K562 (cell line): ENCODE results near the gene KCNQ4. TPM values are rescaled to one million over a fixed set of nuclear protein-coding genes. Genes with fewer than 3 reads are reported as not detected.
A peak's percentile ranks its signal among the peaks of the same experiment; 100 is the strongest.

Experiments
- BCL6 ChIP-seq: fragments of 250-450 bp; sonication (Bioruptor Pico); IDR thresholded peaks from 2 replicates; pipeline ENCODE4 v1.4.0; 2020
- CHD2 ChIP-seq: IDR thresholded peaks from 2 replicates; pipeline ENCODE4 v1.6.1; 2011; ENCODE audit warnings: low read depth, low read length
- DPF2 ChIP-seq: fragments of 450-650 bp; IDR thresholded peaks from 2 replicates; pipeline ENCODE4 v1.6.1; 2016
- FOXA3 ChIP-seq, 2 experiments: fragments of 450-650 bp in 1 of 2; sonication (generic) in 1 of 2; formaldehyde crosslinking; IDR thresholded peaks in 1 of 2; conservative IDR thresholded peaks in 1 of 2; 2 replicates each; pipeline versions ENCODE4 v1.4.0 to v1.8.0; 2020 to 2022; ENCODE audit warnings: mild to moderate bottlenecking in 2 of 2, missing genetic modification reagents in 1 of 2
- HNRNPH1 ChIP-seq: fragments of 200-400 bp; formaldehyde crosslinking; optimal IDR thresholded peaks from 2 replicates; pipeline ENCODE3; 2017; ENCODE audit warnings: low read depth, mild to moderate bottlenecking, low read length, moderate library complexity
- LEF1 ChIP-seq: fragments of 450-650 bp; IDR thresholded peaks from 2 replicates; pipeline ENCODE4 v1.6.1; 2016; ENCODE audit warnings: mild to moderate bottlenecking
- NR1H2 ChIP-seq: sonication (generic); formaldehyde crosslinking; IDR thresholded peaks from 2 replicates; pipeline ENCODE4 v1.4.0; 2020; ENCODE audit warnings: mild to moderate bottlenecking, missing genetic modification reagents
- POLR3G ChIP-seq: IDR thresholded peaks from 2 replicates; pipeline ENCODE4 v1.6.1; 2011; ENCODE audit not compliant: insufficient read length, insufficient replicate concordance; ENCODE audit errors: extremely low read depth
- TAF9B ChIP-seq: fragments of 450-650 bp; IDR thresholded peaks from 2 replicates; pipeline ENCODE4 v1.6.1; 2018; ENCODE audit warnings: mild to moderate bottlenecking; ENCODE audit not compliant: partially characterized antibody
- WHSC1 ChIP-seq: IDR thresholded peaks from one replicate; pipeline ENCODE4 v1.6.1; 2012; ENCODE audit warnings: low read length, control low read depth, inconsistent platforms
- ZFP1 ChIP-seq: fragments of 450-650 bp; formaldehyde crosslinking; IDR thresholded peaks from 2 replicates; pipeline ENCODE4 v1.4.0; 2020; ENCODE audit warnings: mild to moderate bottlenecking, mixed read lengths
- ZNF212 ChIP-seq: fragments of 450-650 bp; formaldehyde crosslinking; IDR thresholded peaks from 2 replicates; pipeline ENCODE4 v1.4.0; 2020; ENCODE audit warnings: mild to moderate bottlenecking
- ZNF232 ChIP-seq: sonication (generic); formaldehyde crosslinking; IDR thresholded peaks from 2 replicates; pipeline ENCODE4 v1.8.0; 2022; ENCODE audit warnings: mild to moderate bottlenecking, missing genetic modification reagents
- ZNF384 ChIP-seq: IDR thresholded peaks from 2 replicates; pipeline ENCODE4 v1.6.1; 2012; ENCODE audit warnings: low read depth, low read length, improper control_type of control experiment
- ZNF41 ChIP-seq: fragments of 250-450 bp; sonication (Bioruptor Pico); conservative IDR thresholded peaks from 2 replicates; pipeline ENCODE4 v1.4.0; 2020; ENCODE audit warnings: mild to moderate bottlenecking
- ZZZ3 ChIP-seq: fragments of 450-650 bp; IDR thresholded peaks from 2 replicates; pipeline ENCODE4 v1.6.1; 2016; ENCODE audit warnings: antibody characterized with exemption, mild to moderate bottlenecking, moderate library complexity
- polyA plus RNA-seq, 8 experiments: library from polyadenylated mRNA; depleted of rRNA in 4 of 8; stranded (reverse) in 5 of 8; unstranded in 3 of 8; fragments of >200 nt; fragmentation: Nextera tagmentation in 2 of 8; fragmentation: Illumina TruSeq in 1 of 8; extraction: Ambion mirVana in 2 of 8; extraction: Trizol in 1 of 8; gene quantifications; 2 replicates each; pipeline versions ENCODE4 v1.2.1 to v1.2.3, GENCODE V29; 2011 to 2014; ENCODE audit warnings: inconsistent platforms in 1 of 8, missing spikeins in 1 of 8
- total RNA-seq, 7 experiments: library from RNA; depleted of rRNA in 6 of 7; stranded (reverse); fragments of >200 nt in 6 of 7; fragmentation: Illumina TruSeq in 2 of 7; extraction: Trizol in 2 of 7; gene quantifications; 2 replicates each; pipeline versions ENCODE4 v1.2.1 to v1.2.3, GENCODE V29; 2011 to 2021; ENCODE audit warnings: low replicate concordance in 1 of 7
- TF ChIP-seq, protein P1 (sequence below): sonication (generic); formaldehyde crosslinking; IDR thresholded peaks from 2 replicates; pipeline ENCODE4 v1.8.0; 2022; ENCODE audit warnings: mild to moderate bottlenecking, missing genetic modification reagents, borderline replicate concordance
- TF ChIP-seq, protein P2 (sequence below): IDR thresholded peaks from 3 replicates; pipeline ENCODE4 v1.6.1; 2011; ENCODE audit warnings: borderline replicate concordance, mild to moderate bottlenecking; ENCODE audit not compliant: insufficient read length, insufficient read depth
- TF ChIP-seq, protein P3 (sequence below): sonication (generic); formaldehyde crosslinking; IDR thresholded peaks from 2 replicates; pipeline ENCODE4 v1.9.0; 2022; ENCODE audit warnings: mild to moderate bottlenecking, missing genetic modification reagents
- TF ChIP-seq, protein P4 (sequence below): sonication (generic); formaldehyde crosslinking; IDR thresholded peaks from 2 replicates; pipeline ENCODE4 v1.8.1; 2023; ENCODE audit warnings: missing genetic modification reagents, mild to moderate bottlenecking, borderline replicate concordance
- TF ChIP-seq, protein P5 (sequence below): fragments of 250-450 bp; sonication (Bioruptor Pico); IDR thresholded peaks from 2 replicates; pipeline ENCODE4 v1.8.0; 2021; ENCODE audit warnings: moderate library complexity, mild to moderate bottlenecking, inconsistent platforms

The KCNQ4 gene
- total and polyA plus RNA-seq, 9 of the 15 experiments (the other 6 are each of a cell fraction or from before 2014, with no cell fraction given): 0.07 to 4.1 (median 0.79) TPM

DNA sequence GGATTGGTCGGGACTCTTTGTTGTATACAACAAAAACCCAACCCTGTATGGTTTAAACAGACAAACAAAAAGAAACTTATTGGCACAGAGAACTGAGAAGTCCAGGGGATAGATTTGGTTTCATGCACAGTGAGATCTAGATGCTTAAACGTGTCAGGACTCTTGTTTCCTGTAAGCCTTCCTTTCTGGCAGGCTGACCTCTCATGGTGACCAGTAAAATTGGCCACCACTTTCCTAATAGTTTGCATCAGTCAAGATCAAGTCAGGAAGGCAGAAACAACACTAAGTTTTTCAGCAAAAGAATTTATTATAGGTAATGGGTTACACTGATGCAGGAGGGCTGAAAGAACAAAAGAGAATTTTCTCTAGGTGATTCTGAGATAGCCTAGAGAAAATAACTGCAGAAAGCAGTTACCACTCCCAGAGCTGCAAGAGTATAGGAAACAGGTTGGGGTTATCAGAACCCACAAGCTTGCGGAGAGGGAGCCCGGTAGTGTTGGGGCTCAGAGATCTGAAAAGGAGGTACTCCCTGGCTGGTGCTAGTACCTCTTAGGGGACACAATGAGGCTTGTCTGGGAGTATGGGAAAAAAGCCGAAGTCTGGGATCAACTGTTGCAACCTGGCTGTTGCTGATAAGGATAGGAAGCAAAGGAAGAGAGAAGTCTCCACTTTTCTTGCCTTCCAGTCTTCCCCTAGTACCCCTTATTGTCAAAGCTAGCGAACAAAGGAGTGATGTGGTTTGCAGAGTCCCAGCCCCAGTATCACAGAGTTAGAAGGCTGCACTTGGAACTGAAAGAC, 57.1 kb downstream of the KCNQ4 start (continued):
- no peak for TF ChIP-seq ZNF232 (CRISPR knock-in tag)
- 0 out of 2 replicates have a peak, but pooled peaks have one; percentile 34 for TF ChIP-seq ZFP1
- no peak for TF ChIP-seq ZNF41 (CRISPR knock-in tag)
- TF ChIP-seq TAF9B: no peak
- no peak for TF ChIP-seq ZNF384
- TF ChIP-seq, protein P1, sequence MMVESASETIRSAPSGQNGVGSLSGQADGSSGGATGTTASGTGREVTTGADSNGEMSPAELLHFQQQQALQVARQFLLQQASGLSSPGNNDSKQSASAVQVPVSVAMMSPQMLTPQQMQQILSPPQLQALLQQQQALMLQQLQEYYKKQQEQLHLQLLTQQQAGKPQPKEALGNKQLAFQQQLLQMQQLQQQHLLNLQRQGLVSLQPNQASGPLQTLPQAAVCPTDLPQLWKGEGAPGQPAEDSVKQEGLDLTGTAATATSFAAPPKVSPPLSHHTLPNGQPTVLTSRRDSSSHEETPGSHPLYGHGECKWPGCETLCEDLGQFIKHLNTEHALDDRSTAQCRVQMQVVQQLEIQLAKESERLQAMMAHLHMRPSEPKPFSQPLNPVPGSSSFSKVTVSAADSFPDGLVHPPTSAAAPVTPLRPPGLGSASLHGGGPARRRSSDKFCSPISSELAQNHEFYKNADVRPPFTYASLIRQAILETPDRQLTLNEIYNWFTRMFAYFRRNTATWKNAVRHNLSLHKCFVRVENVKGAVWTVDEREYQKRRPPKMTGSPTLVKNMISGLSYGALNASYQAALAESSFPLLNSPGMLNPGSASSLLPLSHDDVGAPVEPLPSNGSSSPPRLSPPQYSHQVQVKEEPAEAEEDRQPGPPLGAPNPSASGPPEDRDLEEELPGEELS: no peak
- TF ChIP-seq, protein P2, sequence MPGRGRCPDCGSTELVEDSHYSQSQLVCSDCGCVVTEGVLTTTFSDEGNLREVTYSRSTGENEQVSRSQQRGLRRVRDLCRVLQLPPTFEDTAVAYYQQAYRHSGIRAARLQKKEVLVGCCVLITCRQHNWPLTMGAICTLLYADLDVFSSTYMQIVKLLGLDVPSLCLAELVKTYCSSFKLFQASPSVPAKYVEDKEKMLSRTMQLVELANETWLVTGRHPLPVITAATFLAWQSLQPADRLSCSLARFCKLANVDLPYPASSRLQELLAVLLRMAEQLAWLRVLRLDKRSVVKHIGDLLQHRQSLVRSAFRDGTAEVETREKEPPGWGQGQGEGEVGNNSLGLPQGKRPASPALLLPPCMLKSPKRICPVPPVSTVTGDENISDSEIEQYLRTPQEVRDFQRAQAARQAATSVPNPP: no peak
- TF ChIP-seq ZZZ3: no peak
- TF ChIP-seq ZNF212: no peak
- TF ChIP-seq, protein P3, sequence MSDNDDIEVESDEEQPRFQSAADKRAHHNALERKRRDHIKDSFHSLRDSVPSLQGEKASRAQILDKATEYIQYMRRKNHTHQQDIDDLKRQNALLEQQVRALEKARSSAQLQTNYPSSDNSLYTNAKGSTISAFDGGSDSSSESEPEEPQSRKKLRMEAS (CRISPR knock-in tag): no peak
- TF ChIP-seq, protein P4, sequence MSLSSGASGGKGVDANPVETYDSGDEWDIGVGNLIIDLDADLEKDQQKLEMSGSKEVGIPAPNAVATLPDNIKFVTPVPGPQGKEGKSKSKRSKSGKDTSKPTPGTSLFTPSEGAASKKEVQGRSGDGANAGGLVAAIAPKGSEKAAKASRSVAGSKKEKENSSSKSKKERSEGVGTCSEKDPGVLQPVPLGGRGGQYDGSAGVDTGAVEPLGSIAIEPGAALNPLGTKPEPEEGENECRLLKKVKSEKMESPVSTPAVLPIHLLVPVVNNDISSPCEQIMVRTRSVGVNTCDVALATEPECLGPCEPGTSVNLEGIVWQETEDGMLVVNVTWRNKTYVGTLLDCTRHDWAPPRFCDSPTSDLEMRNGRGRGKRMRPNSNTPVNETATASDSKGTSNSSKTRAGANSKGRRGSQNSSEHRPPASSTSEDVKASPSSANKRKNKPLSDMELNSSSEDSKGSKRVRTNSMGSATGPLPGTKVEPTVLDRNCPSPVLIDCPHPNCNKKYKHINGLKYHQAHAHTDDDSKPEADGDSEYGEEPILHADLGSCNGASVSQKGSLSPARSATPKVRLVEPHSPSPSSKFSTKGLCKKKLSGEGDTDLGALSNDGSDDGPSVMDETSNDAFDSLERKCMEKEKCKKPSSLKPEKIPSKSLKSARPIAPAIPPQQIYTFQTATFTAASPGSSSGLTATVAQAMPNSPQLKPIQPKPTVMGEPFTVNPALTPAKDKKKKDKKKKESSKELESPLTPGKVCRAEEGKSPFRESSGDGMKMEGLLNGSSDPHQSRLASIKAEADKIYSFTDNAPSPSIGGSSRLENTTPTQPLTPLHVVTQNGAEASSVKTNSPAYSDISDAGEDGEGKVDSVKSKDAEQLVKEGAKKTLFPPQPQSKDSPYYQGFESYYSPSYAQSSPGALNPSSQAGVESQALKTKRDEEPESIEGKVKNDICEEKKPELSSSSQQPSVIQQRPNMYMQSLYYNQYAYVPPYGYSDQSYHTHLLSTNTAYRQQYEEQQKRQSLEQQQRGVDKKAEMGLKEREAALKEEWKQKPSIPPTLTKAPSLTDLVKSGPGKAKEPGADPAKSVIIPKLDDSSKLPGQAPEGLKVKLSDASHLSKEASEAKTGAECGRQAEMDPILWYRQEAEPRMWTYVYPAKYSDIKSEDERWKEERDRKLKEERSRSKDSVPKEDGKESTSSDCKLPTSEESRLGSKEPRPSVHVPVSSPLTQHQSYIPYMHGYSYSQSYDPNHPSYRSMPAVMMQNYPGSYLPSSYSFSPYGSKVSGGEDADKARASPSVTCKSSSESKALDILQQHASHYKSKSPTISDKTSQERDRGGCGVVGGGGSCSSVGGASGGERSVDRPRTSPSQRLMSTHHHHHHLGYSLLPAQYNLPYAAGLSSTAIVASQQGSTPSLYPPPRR (CRISPR knock-in tag): 0 out of 2 replicates have a peak, but pooled peaks have one; percentile 66
- no peak for TF ChIP-seq BCL6
- no peak for TF ChIP-seq HNRNPH1
- TF ChIP-seq WHSC1: no peak
- TF ChIP-seq, protein P5, sequence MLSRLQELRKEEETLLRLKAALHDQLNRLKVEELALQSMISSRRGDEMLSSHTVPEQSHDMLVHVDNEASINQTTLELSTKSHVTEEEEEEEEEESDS: no peak
- no peak for TF ChIP-seq NR1H2 (CRISPR knock-in tag)
- TF ChIP-seq DPF2: peak; percentile 91
- TF ChIP-seq CHD2: no peak
- no peak for TF ChIP-seq POLR3G
- TF ChIP-seq LEF1: peak; percentile 70; the same call in 1 of the 2 replicates
- TF ChIP-seq FOXA3 (CRISPR knock-in tag; conservative IDR thresholded peaks at IDR 0.05 in 1 of 2, IDR thresholded peaks at IDR 0.05 in 1 of 2): no peak
